GM21447 (cell line): ENCODE results near the gene ELL2.
"Not testable (repeated sequence)": the region's sequence is repeated elsewhere in the genome, so short reads cannot be mapped to it uniquely, and the experiment has no call there.

Source experiments
- ATAC-seq: cut with Tn5 transposase; IDR thresholded peaks from one replicate; pipeline ENCODE4 v1.9.1; 2021; ENCODE audit not compliant: unreplicated experiment

Gene ELL2

DNA sequence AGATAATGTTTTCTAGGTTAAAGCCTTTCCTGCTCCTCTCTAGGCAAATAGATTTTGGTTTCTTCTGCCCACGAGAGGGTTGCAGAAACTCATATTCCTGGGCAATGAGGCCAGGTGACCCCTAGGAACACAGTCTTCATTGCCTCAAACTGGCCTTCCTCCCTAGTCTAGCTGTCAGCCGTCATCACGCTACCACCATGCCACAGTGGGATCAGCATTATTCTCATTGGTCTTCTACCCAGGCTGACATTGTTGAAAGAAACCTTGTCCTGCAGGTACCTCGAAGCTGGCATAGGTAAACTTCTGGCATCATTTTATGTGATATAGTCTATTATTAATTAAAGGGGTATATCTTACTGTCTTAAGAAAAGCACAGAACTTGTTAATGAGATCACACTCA is 51.1 kb downstream of the ELL2 start:
- ATAC-seq: no peak

DNA sequence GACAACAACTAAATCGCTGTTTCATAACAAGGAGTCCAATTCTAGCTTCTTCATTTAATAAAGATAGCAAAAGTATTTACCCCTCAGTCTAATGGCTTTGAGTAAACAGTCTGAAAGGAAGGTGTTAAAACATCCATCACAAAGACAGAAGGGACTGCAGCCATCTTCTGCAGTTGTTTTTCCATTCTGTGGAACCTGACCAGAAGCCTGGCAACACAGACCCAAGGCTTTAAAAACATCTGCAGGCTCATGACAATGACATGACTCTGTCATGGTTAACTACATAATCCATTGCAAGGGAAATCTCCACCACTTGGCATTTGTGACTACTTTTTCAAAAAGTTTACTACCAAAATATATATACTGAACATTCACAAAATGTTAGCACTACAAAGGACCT is 51.9 kb downstream of the ELL2 start:
- no peak for ATAC-seq

DNA sequence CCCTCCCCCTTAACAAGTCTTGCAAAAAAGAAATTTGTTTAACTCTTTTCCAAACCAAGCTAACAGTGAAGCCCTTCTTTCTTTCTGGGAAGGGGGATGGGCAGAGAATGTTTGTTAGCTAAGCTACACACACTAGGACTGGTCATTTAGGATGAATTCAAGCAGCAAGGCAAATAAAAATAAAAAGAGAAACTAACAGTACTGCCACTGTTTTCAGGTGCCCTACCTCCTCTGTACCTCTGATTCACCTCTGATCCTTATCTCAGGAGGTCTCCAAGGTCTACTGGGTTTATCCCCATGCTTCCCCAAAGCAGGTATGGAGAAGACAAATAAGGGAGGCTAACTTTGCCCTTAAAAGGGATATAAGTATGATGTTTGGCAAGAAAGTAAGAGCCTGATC is 52.9 kb downstream of the ELL2 start:
- ATAC-seq: no peak

DNA sequence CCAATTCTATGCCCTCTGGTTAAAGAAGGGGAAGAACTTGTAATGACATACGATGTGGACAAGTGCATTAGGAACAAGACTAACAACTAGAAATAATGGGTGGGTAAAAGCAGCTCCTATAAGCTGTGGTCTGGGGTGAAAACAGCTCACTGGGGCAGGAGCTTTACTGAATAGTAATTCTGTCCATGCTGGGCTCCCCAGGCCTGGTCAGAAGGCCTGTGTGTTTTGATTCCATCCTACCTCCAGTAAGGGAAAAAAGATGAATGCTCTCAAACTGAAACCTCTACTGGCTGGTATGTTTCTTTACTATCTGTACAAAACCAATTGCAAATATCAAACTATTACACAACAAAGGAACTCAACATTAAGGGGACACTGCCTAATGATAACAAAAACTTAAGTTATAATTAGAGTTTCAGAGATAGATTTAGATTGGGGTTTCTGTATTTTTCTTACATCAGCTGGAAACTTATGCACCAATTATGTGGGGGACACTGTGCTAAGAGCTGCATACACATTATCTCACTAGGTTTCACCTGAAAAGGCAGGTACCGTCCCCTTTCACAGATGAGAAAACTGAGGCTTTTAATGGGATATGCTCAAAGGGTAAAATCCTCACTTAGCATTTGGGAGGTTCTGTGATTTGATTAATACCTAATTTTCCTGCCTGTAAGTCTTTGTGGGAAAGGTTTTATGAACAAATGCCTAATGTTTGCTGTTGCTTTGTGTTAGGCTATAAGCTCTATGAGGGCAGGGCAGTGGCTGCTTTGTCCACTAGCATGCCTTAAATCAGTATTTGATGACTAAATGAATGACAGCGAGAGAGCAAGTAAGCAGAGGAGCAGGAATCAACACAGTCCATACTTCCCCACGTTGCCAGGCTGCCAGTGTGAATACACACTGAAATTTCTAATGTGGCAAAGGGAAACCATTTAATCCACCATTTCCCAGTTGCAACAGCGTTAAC is 53.6 kb downstream of the ELL2 start:
- no peak for ATAC-seq

DNA sequence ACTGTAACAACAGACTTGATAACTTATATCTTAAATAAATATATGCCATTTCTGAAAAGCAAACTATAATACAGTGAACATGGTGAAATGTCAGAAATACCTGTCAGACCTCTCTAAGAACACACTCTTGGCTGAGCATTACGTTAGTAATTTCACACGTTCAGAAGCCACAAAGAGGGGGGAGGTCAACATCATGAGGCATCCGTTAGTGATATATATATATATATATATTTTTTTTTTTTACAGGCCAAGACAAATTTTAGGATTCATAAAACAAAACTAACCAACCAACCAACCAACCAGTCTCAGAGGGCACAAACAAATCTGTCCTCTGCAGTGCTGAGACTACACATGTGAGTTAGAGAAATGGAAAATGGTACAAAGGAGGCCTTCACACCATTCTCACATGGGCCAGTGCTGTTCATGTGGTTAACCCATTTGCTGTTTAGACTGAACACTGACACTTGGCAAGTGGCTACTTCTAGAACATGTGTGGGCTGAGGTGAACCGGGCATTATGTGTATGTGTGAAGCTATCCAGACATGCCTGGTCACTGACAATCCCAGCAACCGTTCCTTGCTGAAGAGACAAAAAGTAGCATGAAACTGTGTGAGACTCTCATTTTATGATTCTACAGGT is 54.5 kb downstream of the ELL2 start:
- no peak for ATAC-seq

DNA sequence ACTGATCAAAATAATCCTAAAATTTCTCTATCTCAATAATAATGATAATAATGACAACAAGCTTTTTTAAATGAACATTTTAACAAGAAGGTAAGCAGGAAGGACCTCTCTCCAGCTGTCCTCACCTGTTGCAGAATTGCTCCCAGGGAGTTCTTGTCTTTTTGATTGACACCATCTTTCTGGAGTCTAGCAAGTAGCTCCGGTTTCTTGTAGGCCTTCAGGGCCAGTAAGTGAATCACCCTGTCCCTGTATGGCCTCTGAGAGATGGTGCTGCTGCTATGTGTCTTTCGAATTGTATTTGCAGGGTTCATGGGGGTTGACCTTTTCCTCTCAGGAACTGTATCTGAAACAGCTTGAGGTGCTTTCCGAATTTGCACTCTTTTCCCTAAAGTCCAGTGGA is 55.3 kb downstream of the ELL2 start:
- not testable (repeated sequence) for ATAC-seq

DNA sequence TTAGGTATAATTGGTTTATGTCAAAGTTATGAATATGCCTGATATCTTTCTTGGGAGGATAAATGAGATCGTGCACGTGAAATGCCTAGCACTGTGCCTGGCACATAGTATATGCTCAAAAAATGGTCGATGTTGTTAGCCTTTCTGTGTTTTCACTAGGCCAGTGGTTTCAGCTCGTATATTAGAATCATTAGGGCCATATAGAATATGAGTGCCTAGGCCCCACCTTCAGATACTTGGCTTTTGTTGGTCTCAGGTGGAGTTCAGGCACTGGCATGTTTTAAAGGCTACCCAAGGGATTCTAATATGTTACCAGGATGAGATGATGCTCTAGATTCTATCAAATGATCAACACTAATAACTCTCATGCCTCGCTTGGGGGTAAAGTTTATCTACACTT is 56.8 kb downstream of the ELL2 start:
- ATAC-seq: no peak

DNA sequence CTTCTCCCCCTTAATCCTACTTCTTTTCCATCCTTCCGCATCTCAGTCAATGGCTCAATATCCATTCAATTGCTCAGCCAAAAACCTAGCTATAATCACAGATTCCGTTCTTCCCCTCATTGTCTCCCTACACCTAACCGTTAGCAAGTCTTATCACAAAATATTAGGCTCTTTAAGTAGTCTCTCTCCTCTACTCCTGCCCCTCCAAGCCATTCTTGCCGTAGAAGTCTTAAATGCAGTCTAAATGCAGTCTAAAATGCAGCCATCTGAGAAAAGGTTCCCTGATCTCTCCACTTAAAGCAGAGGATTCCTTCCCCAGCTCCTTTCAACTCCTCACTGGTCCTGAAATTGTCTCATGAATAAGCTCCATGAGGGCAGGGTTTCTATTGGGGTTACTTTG is 57.8 kb downstream of the ELL2 start:
- no peak for ATAC-seq

DNA sequence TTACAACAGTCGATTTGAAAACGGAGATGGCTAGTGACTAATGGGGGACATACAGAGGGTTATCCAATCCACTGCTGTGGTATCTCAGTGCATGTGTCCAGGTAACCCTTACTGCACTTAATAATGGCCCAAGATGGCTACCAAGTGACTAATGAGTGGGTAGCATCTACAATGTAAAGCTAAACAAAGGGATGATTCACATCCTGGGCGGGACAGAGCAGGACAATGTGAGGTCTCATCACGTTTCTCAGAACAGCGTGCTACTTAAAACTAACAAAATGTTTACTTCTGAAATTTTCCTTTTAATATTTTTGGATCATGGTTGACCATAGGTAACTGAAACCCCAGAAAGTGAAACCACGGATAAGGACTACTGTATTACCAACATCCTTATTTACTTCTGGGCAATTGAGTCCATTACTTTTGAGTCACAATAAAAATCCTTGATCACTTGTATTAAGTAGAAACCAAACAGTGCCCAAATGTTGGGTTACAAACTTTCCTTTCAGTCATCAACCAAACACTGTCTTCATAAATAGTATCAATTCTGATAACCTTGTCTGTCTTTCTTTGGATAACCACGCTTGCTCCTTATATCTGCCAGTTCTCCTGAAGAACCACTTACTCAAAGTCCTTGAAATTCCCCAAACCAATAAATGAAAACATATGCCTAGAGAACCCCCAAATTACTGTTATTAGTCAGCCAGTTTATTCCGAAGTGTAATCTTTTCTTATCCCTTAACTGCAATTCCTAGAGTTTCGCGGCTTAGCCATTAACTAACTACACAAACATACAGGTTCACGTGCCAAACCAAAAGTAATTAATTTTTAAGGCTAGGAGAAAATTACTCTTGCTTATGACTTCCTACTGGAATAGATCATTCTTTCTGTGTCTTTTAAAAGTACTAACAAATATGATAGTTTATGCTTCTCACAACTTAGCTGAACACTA is 59.7 kb downstream of the ELL2 start:
- ATAC-seq: no peak

DNA sequence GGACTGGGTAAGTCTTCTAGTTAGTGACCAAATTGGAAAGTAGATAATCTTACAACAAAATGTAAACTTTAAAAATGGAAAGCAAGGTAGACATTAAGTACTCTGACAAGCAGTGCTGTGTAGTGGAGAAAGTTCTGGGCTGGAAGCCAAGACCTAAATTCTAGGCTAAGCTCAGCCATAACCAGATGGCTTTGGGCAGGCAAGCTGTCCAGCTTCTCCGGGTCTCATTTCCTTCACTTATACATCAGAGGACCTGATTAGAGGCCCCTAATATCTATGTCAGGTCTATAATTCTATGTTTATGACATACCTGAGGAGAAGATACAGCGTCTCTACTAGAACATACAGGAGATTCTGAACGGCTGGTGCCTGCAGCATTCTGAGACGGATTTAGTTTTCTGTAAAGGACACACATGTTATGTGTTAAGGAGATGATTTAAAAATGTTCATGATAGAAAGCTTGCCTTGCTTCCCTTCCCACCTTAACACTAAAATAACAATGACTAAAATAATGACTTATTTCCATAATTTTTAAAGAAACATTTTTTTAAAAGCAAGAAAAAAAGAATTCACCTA is 61.2 kb downstream of the ELL2 start:
- ATAC-seq: no peak

DNA sequence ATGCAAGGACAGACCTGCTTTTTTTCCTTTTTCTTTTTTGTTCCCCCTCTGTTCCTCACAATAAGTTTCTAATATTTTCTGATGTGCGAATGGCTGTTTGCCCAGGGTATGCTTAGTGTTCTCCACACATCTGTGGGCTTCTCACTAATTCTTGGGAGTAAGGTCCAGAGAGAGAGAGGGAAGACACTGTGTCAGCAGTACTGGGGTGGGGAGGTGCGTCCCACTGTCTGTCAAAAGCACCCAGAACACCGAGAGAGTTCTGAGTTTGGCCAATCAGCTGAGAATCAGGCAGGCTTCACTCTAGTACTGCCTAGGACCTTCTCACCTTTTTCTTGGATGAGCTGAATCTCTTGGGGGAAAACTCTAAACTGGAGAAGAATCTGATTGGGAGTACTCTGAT is 61.8 kb downstream of the ELL2 start:
- no peak for ATAC-seq

DNA sequence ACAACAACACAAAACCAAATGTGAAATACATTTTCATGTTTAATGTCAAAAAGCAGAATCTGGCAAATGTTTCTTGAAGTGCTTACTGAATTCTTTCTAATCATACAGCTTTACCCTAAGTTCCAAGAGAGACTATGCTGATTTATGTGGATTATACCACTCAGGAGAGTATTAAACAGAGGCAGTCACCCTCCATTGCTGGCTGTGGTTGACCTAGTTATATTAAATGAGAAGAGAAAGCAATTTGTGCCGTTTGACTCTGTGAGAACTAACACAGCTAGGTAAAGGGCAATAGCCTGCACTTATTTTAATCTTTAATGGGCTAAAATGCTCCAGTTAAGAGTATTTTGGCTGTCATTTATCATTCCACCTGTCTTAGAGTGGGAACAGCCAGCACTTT is 62.6 kb downstream of the ELL2 start:
- ATAC-seq: no peak

DNA sequence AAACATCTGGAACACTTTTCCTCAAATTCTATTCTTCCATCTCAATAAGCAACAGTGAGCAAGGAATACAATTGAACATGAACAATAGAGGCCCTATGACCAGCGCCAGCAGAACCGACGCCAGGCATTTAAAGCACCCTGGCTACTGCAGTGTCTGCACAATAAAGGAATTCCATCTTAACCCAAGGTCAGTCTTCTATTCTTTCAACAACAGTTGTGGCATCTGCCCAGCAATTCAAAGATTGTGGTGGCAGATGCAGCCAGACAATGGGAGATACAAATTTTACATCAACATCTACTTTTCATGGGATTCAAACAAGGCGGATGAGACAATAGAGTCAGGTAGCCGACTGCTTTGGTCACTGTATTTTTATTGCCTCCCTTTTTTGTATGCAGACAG is 65.9 kb downstream of the ELL2 start:
- no peak for ATAC-seq

DNA sequence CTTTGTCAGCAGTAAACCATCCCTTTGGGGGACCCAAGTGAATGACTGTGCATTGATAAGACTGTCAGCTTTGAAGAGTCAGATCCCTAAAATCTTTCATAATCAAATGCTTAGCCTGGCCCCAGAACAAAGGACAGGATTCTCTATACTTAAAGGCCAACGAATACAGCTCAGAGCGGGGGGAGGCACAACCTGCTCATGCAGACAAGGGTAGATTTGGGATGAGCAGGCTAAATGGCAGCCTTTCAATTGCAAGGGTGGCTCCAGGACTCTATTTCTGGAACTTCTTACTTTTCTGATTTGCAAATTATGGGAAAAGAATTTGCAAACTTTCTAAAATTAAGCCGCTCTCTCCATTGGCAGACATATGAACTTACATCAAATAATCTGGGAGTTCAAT is 66.4 kb downstream of the ELL2 start:
- no peak for ATAC-seq

DNA sequence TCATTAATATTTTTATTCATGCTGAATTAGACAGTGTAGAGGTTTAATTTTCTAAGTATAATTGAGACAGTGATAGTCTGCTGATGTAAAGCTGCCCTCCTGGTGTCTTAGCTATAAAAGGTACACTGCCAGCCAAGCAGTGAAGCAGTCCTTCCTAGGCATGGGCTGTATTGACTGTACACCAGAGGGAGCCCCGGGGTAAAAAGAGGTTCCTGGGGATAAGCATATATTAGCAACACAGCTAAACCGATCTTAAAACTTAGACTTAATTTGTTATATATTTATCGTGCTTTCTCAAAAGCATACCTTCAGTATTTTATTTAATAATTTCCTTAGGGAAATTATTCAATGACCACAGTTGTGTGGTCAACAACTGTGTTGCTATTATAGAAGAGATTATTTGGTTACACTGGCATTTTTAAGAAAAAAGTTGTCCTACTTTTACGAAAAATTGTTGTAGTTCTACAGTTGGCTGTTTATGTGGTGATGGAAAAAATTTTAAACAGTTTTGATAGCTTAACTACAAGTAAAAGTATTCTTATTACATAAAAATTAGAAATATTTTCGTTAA is 68.8 kb downstream of the ELL2 start:
- ATAC-seq: peak; percentile 68

DNA sequence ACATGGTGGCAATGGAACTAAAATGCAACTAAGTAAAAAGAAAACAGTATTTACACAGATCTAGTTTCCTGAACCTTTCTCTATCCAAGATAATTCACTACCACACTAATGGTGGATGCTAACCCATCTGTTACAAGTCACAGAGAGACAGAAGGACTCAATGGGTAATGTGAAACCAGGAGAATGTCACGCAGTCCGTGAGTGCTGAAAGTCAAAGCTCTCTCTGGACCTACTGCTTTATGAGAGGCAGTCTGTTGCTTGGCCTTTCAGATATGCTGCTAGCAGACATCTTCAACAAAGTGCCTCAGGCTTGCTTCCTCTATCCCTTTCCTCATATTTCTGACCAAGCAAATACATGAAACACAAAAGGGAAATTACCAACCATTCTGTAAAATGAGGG is 70.2 kb downstream of the ELL2 start:
- no peak for ATAC-seq

DNA sequence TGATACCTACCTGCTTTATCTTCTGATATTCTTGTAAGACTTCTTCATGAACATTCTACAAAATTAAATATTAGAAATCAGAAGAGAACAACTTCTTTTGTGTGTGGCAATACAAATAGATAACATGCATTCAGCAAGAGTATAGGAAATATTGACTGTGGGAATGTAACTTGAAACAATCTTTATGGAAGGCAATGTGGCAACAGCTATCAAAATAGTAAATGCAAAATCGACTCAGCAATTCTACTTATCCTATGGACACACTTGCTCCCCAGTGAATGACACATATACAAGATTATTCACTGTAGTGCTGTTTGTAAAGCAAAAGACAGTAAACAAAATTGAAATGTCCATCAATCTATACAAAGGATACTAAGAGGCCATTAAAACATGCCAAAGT is 72.6 kb downstream of the ELL2 start:
- ATAC-seq: no peak

DNA sequence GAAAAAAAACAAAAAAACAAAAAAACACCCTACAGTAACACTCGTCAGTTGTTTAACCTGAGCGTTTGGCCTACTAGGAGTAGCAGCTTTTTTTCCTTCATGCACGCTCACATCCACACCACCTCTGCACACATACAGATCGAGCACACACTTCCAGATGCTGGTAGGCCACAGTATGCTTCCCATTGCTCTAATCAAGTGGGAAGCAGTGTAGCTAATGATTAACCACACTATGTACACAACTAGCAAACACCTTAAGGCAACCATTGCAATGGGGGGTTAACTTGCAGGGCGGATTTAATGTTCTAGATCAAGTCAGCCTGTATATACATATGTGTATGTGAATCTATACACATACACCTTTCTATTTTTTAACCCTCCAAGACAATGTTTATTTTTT is 73.7 kb downstream of the ELL2 start:
- no peak for ATAC-seq

DNA sequence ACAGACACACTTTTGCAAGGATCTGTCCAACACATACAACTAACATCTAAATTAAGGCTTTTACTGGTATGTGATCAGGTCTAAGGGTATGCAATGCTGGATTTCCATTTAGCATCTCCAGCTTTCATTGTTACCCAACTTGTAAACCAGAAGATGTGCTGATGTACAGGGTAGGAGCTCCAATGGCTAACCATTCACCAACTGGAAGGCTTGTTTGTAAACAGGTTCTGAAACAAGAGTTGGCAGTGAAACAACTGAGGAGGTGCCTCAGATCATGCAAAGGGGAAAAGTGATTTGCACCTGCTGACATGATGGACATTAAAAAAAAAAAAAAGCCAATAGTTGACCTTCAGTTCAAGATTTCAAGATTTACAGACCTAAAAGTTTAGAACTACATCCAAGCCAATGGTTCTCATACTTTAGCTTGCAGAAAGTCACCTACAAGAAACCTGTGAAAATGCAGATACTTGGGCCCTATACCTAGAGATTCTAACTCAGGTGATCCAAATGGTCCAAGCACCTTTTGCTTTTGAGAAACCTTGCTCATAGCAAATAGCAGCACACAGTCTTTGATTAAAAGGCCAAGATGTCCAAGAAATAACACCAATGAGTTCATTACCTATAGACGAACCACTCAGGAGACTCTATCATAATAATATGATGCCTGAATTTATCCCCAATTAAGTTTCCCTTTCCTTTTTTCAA is 75.2 kb downstream of the ELL2 start:
- no peak for ATAC-seq

DNA sequence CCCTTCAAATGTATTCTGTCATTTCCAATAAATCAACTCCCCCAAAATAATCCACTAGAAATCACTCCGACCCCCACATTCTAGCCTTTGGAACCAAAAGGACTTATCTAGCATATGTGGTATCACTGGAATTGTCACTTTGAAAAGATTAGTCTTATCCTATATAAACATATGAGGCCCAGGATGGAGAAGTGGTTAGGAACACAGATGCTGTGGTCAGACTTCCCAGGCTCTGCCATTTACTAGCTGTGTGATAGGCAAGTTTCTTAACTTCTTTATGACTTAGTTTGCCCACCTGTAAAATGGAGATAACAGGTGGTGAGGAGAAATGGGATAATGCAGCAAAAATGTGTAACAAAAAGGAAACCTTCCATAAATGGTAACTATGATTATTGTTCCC is 77.1 kb downstream of the ELL2 start:
- ATAC-seq: no peak
